Retinal pigment epithelial cell (primary cell): ENCODE measurements around the gene BAG1.

Experiments
- DNase-seq: peaks from one replicate; pipeline ENCODE4 v3.0.0-alpha.2; 2010; ENCODE audit warnings: low read depth
- H3K4me3 ChIP-seq: 2 replicates; pipeline ENCODE4 v1.5.1; 2011; ENCODE audit warnings: mild to moderate bottlenecking, low read length, control low read depth, moderate library complexity
- TF ChIP-seq, protein P1 (sequence below): conservative IDR thresholded peaks from 2 replicates; pipeline ENCODE4 v1.5.1; 2011; ENCODE audit warnings: low read depth, low read length, control low read depth, inconsistent platforms

BAG1 gene

DNA sequence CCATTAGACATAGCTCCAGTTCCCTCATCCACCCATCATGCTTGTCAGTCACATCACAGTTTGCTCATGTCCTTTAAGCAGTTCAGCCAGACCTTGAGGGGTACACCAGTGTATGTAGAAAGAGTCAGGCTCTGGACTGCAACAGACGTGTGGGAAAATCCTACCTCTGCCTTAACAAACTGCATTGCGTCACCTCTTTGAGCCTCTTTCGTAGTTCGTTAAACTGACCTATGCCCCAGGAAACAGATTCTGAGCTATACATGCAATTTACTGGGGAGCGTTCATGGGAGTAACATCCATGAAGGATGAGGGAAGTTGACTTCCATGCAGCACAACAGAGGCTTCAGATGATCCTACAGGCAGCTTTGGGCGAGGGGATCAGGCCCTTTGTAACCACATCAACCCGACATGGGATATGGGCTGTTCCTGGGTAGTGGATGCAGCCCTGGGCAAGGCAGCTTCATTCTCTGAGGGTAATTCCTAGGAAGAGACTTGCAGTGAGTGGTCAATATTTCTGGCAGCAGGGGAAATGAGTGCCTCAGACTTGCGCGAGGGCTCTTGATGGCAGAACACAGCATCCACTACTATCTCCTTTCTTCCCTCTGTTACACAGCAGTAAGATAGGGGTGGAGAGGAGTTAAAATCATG is 20.2 kb downstream of the BAG1 start:
- H3K4me3 ChIP-seq: no peak overlapping the region
- TF ChIP-seq, protein P1, sequence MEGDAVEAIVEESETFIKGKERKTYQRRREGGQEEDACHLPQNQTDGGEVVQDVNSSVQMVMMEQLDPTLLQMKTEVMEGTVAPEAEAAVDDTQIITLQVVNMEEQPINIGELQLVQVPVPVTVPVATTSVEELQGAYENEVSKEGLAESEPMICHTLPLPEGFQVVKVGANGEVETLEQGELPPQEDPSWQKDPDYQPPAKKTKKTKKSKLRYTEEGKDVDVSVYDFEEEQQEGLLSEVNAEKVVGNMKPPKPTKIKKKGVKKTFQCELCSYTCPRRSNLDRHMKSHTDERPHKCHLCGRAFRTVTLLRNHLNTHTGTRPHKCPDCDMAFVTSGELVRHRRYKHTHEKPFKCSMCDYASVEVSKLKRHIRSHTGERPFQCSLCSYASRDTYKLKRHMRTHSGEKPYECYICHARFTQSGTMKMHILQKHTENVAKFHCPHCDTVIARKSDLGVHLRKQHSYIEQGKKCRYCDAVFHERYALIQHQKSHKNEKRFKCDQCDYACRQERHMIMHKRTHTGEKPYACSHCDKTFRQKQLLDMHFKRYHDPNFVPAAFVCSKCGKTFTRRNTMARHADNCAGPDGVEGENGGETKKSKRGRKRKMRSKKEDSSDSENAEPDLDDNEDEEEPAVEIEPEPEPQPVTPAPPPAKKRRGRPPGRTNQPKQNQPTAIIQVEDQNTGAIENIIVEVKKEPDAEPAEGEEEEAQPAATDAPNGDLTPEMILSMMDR: no peak
- no peak for DNase-seq

DNA sequence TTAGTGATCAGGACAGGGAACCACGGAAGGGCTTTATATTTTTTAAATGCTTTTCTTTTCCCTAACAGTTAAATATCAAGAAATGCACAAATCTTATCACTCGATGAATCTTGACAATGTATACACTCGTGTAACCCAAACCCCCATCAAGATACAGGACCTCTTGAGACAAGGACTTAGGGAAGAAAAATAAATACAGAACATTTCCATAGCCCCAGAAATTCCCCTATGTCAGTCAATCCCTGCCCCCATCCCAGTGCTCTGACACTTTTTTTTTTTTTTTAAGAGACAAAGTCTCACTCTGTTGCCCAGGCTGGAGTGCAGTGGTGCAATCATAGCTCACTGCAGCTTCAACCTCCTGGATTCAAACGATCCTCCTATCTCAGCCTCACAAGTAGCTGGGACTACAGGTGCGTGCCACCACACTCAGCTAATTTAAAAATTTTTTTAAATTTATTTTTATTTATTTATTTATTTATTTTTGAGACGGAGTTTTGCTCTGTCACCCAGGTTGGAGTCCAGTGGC is 21.8 kb downstream of the BAG1 start:
- TF ChIP-seq, protein P1: no peak
- no peak overlapping the region for H3K4me3 ChIP-seq

GRCh38 chr9:33241298-33241697 is 23.2 kb downstream of the BAG1 start:
- H3K4me3 ChIP-seq: no peak overlapping the region
- DNase-seq: no peak
- TF ChIP-seq, protein P1: no peak

More for the DNA sequence above, 21.8 kb downstream of the BAG1 start:
- DNase-seq: no peak

DNA sequence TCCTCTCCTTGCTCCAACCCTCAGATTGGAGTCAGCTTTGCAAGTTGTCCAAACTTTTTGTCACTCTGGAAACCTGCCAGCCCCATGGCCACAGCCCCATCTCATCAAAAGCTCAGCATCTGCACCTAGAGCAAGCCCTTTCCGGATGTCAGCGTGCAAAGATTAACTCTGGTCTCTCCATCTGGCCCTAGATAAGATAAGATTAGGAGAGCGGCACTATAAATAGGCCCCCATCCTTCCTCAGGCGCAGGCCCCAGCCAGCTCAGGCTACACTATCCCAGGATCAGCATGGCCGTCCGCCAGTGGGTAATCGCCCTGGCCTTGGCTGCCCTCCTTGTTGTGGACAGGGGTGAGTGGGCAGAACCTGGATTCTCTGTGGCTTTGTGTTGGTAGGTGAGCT is 24.6 kb downstream of the BAG1 start, which contains the start of gene SPINK4:
Gene SPINK4, plus strand, starts transcription at position 247 of the 400 bp plus-strand sequence. Its CDS starts 42 bp downstream, at position 289.
- TF ChIP-seq, protein P1: no peak
- DNase-seq: no peak
- no peak within 1 kb of the TSS for H3K4me3 ChIP-seq

DNA sequence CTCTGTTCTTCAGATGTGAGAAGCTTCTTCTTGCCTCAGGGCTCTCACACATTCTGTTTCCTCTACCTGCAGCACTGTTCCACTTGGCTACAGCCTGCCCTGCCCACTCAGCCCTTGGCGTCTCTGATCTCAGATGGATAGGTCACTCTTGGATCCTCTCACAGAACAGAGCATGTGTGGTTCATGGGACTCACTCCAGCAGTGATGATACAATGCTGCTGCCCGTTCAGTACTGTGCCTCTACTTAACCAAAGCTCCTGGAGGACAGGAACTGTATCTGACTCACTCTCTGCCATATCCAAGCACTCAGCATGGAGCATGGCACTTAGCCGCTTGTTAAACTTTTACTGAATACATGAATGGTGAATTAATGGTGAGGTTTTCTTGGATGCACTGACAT is 27.9 kb downstream of the BAG1 start:
- TF ChIP-seq, protein P1: no peak
- DNase-seq: no peak
- H3K4me3 ChIP-seq: no peak overlapping the region

DNA sequence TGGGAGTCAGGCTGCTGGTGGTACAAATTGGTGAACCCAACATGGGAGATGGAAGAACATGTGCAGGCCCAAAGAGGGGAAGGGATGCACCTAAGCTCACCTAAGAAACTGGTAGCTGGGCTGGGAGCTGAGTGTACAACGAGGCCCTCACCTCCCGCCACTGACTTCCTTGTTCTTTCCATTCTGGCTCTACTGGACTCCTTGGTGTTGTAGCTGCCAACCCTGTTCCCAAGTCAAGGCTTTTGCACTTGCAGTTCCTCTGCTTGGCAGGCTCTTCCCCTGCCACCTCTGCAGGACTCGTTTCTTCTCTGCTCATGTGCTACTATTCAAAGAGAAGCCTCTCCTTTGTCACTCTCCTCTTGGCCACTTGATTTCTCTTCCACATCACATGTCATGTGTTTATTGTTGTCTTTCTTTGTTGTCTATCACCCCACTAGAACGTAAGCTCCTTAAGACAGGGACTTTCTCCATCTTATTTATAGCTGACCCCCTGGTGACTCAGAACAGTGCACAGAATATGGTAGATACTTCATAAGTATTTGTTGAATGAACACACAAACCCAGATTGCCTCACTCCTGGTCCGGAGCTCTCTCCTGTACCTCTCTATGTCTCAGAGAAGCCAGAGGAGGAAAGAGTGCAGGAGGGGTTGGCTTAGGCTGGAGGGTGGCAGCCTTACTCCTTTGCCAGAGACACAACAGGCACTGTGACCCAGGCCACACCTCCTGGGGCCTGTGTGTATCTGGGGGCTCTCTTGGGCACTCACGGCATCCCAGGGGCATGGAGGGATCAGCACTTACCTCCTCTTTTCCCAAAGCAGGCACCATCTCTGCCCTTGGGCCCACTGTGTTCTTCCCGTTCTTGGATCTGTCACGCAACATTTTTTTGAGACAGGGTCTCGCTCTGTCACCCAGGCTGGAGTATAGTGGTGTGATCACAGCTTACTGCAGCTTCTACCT is 29.7 kb downstream of the BAG1 start:
- TF ChIP-seq, protein P1: no peak
- no peak for DNase-seq
- no peak overlapping the region for H3K4me3 ChIP-seq
